WTC11 (cell line): ENCODE results near the gene NBPF1.
"Not testable (repeated sequence)": the region's sequence is repeated elsewhere in the genome, so short reads cannot be mapped to it uniquely, and the experiment has no call there.

Source experiments
- AFF4 ChIP-seq: sonication (generic); formaldehyde crosslinking; IDR thresholded peaks from 2 replicates; pipeline ENCODE4 v1.8.1; 2023; ENCODE audit warnings: mild to moderate bottlenecking, missing genetic modification reagents, borderline replicate concordance
- CTCF ChIP-seq: fragments of 200-600 bp; IDR thresholded peaks from 2 replicates; pipeline ENCODE4 v1.8.0; 2022; ENCODE audit warnings: antibody characterized with exemption
- ELF4 ChIP-seq: sonication (generic); formaldehyde crosslinking; IDR thresholded peaks from 2 replicates; pipeline ENCODE4 v1.8.1; 2022; ENCODE audit warnings: low read depth, mild to moderate bottlenecking, moderate library complexity, missing genetic modification reagents
- ETV6 ChIP-seq: sonication (generic); formaldehyde crosslinking; IDR thresholded peaks from 2 replicates; pipeline ENCODE4 v1.8.1; 2022; ENCODE audit warnings: mild to moderate bottlenecking, missing genetic modification reagents
- GABPB1 ChIP-seq: sonication (generic); formaldehyde crosslinking; IDR thresholded peaks from 2 replicates; pipeline ENCODE4 v1.8.1; 2023; ENCODE audit warnings: mild to moderate bottlenecking, missing genetic modification reagents
- NR2C2 ChIP-seq: sonication (generic); formaldehyde crosslinking; IDR thresholded peaks from 2 replicates; pipeline ENCODE4 v1.8.0; 2022; ENCODE audit warnings: mild to moderate bottlenecking, missing genetic modification reagents
- OVOL2 ChIP-seq: fragments of 250-450 bp; sonication (Bioruptor Pico); IDR thresholded peaks from 2 replicates; pipeline ENCODE4 v1.9.0; 2021; ENCODE audit warnings: mild to moderate bottlenecking, borderline replicate concordance
- SMAD3 ChIP-seq: sonication (generic); formaldehyde crosslinking; IDR thresholded peaks from 2 replicates; pipeline ENCODE4 v1.8.0; 2022; ENCODE audit warnings: missing genetic modification reagents, mild to moderate bottlenecking, borderline replicate concordance
- USF2 ChIP-seq: sonication (generic); formaldehyde crosslinking; IDR thresholded peaks from 2 replicates; pipeline ENCODE4 v1.8.1; 2023; ENCODE audit warnings: mild to moderate bottlenecking, missing genetic modification reagents, moderate library complexity
- TF ChIP-seq, protein P1 (sequence below): sonication (generic); formaldehyde crosslinking; IDR thresholded peaks from 2 replicates; pipeline ENCODE4 v1.8.0; 2023; ENCODE audit warnings: missing genetic modification reagents
- TF ChIP-seq, protein P2 (sequence below): sonication (generic); formaldehyde crosslinking; conservative IDR thresholded peaks from 2 replicates; pipeline ENCODE4 v1.8.1; 2022; ENCODE audit warnings: mild to moderate bottlenecking, missing genetic modification reagents

- not testable (repeated sequence) for TF ChIP-seq USF2 (CRISPR knock-in tag); CTCF; AFF4 (CRISPR knock-in tag); OVOL2; SMAD3 (CRISPR knock-in tag); ETV6 (CRISPR knock-in tag); NR2C2 (CRISPR knock-in tag); GABPB1; ELF4 (CRISPR knock-in tag)
- TF ChIP-seq, protein P1, sequence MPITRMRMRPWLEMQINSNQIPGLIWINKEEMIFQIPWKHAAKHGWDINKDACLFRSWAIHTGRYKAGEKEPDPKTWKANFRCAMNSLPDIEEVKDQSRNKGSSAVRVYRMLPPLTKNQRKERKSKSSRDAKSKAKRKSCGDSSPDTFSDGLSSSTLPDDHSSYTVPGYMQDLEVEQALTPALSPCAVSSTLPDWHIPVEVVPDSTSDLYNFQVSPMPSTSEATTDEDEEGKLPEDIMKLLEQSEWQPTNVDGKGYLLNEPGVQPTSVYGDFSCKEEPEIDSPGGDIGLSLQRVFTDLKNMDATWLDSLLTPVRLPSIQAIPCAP, result not testable (repeated sequence)
- TF ChIP-seq, protein P2, sequence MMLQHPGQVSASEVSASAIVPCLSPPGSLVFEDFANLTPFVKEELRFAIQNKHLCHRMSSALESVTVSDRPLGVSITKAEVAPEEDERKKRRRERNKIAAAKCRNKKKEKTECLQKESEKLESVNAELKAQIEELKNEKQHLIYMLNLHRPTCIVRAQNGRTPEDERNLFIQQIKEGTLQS (CRISPR knock-in tag), result not testable (repeated sequence)
Observed at GRCh38 chr1:16642025-16642966, 28.9 kb upstream of the NBPF1 start.
